ENCODE results near the gene F2RL3. TPM values are rescaled to one million over a fixed set of nuclear protein-coding genes. Genes with fewer than 3 reads are reported as not detected.

F2RL3 gene
- polyA plus RNA-seq, 1 donor (not counting 4 experiments of a cell fraction or from before 2014, with no cell fraction given): not detected

- Histone ChIP-seq H3K9me1 (ENCODE audit: control insufficient read depth, extremely low read depth, insufficient read depth, low read length) (no peaks in the 10 kb centered on the region), H3K79me2 (ENCODE audit: control insufficient read depth, insufficient read depth, low read length) (peaks cover 4% of the 10 kb centered on the region), H3K27ac (ENCODE audit: control insufficient read depth, insufficient read depth, low read length) (no peak overlapping the region), H3K27me3 (ENCODE audit: control insufficient read depth, extremely low read depth, insufficient read depth, low read length) (no peaks in the 10 kb centered on the region), H3K9me3 (ENCODE audit: control insufficient read depth, low read depth, low read length) (no peaks in the 10 kb centered on the region), H3K9ac (ENCODE audit: control insufficient read depth, extremely low read depth, insufficient read depth, low read length) (no peak overlapping the region), H3K4me2 (ENCODE audit: control insufficient read depth, extremely low read depth, insufficient read depth, low read depth, low read length) (no peak overlapping the region), H3K36me3 (ENCODE audit: control insufficient read depth in 2 of 2, extremely low read depth in 1 of 2, insufficient read depth in 2 of 2, low read length in 2 of 2) (peaks cover 30 to 35% of the 10 kb centered on the region in 2 experiments), H4K20me1 (ENCODE audit: control insufficient read depth, extremely low read depth, insufficient read depth, low read length) (peaks cover 3% of the 10 kb centered on the region), H3K4me1 (ENCODE audit: control insufficient read depth, extremely low read depth, insufficient read depth, low read length) (no peaks in the 10 kb centered on the region), H3K4me3 (ENCODE audit: control insufficient read depth in 2 of 3, extremely low read depth in 1 of 3, insufficient read depth in 2 of 3, low read depth in 1 of 3, low read length in 3 of 3) (no peak overlapping the region), H2AFZ (ENCODE audit: control insufficient read depth, low read length) (no peak overlapping the region)
- no peak for DNase-seq (ENCODE audit: low read depth, low spot score)
- TF ChIP-seq, protein P1, sequence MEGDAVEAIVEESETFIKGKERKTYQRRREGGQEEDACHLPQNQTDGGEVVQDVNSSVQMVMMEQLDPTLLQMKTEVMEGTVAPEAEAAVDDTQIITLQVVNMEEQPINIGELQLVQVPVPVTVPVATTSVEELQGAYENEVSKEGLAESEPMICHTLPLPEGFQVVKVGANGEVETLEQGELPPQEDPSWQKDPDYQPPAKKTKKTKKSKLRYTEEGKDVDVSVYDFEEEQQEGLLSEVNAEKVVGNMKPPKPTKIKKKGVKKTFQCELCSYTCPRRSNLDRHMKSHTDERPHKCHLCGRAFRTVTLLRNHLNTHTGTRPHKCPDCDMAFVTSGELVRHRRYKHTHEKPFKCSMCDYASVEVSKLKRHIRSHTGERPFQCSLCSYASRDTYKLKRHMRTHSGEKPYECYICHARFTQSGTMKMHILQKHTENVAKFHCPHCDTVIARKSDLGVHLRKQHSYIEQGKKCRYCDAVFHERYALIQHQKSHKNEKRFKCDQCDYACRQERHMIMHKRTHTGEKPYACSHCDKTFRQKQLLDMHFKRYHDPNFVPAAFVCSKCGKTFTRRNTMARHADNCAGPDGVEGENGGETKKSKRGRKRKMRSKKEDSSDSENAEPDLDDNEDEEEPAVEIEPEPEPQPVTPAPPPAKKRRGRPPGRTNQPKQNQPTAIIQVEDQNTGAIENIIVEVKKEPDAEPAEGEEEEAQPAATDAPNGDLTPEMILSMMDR (optimal IDR thresholded peaks at IDR 0.05 in 1 of 3, IDR thresholded peaks at IDR 0.05 in 1 of 3, conservative IDR thresholded peaks at IDR 0.05 in 1 of 3; ENCODE audit: extremely low read depth in 1 of 3, insufficient read depth in 2 of 3, low read length in 3 of 3): no peak
- no peak for TF ChIP-seq EZH2 (IDR thresholded peaks at IDR 0.05; ENCODE audit: low read length)
- no peak for FAIRE-seq
- dilution Hi-C loops (cut with MboI; ENCODE audit: extremely low pct_ligation_motif_present, low sequenced_read_pairs): no loop called here
Observed at GRCh38 chr19:16853066-16853465, 35.7 kb upstream of the F2RL3 start.

GRCh38 chr19:16856091-16856490 is 32.7 kb upstream of the F2RL3 start:
- Histone ChIP-seq H3K9ac (ENCODE audit: control insufficient read depth, extremely low read depth, insufficient read depth, low read length) (no peak overlapping the region), H3K36me3 (ENCODE audit: control insufficient read depth in 2 of 2, extremely low read depth in 1 of 2, insufficient read depth in 2 of 2, low read length in 2 of 2) (peaks cover 20 to 26% of the 10 kb centered on the region in 2 experiments)

More at GRCh38 chr19:16856091-16856490, 32.7 kb upstream of the F2RL3 start:
- Histone ChIP-seq H3K27me3 (ENCODE audit: control insufficient read depth, extremely low read depth, insufficient read depth, low read length) (no peaks in the 10 kb centered on the region), H3K79me2 (ENCODE audit: control insufficient read depth, insufficient read depth, low read length) (peaks cover 4% of the 10 kb centered on the region), H3K4me1 (ENCODE audit: control insufficient read depth, extremely low read depth, insufficient read depth, low read length) (no peaks in the 10 kb centered on the region), H4K20me1 (ENCODE audit: control insufficient read depth, extremely low read depth, insufficient read depth, low read length) (peaks cover 3% of the 10 kb centered on the region), H3K4me2 (ENCODE audit: control insufficient read depth, extremely low read depth, insufficient read depth, low read depth, low read length) (no peak overlapping the region), H2AFZ (ENCODE audit: control insufficient read depth, low read length) (no peak overlapping the region), H3K9me3 (ENCODE audit: control insufficient read depth, low read depth, low read length) (no peaks in the 10 kb centered on the region), H3K27ac (ENCODE audit: control insufficient read depth, insufficient read depth, low read length) (no peak overlapping the region), H3K9me1 (ENCODE audit: control insufficient read depth, extremely low read depth, insufficient read depth, low read length) (no peaks in the 10 kb centered on the region), H3K4me3 (ENCODE audit: control insufficient read depth in 2 of 3, extremely low read depth in 1 of 3, insufficient read depth in 2 of 3, low read depth in 1 of 3, low read length in 3 of 3) (no peak overlapping the region)
- DNase-seq (ENCODE audit: low read depth, low spot score) (no peak), FAIRE-seq (no peak)
- TF ChIP-seq EZH2 (IDR thresholded peaks at IDR 0.05; ENCODE audit: low read length): no peak
- TF ChIP-seq, protein P1 (optimal IDR thresholded peaks at IDR 0.05 in 1 of 3, IDR thresholded peaks at IDR 0.05 in 1 of 3, conservative IDR thresholded peaks at IDR 0.05 in 1 of 3; ENCODE audit: extremely low read depth in 1 of 3, insufficient read depth in 2 of 3, low read length in 3 of 3): no peak
- dilution Hi-C loops (cut with MboI; ENCODE audit: extremely low pct_ligation_motif_present, low sequenced_read_pairs): no loop called here

All from keratinocyte (primary cell).